GM21723 (cell line): ENCODE measurements around the gene IL22.

Experiments used
- ATAC-seq: cut with Tn5 transposase; IDR thresholded peaks from one replicate; pipeline ENCODE4 v1.9.1; 2021; ENCODE audit warnings: mild to moderate bottlenecking, moderate library complexity; ENCODE audit not compliant: unreplicated experiment

IL22 gene

GRCh38 chr12:68264857-68265256 is 11.5 kb upstream of the IL22 start:
- ATAC-seq, result no peak

- no peak for ATAC-seq
Measured at GRCh38 chr12:68264158-68264855, 10.9 kb upstream of the IL22 start.

- no peak for ATAC-seq
Measured at GRCh38 chr12:68263366-68263765, 10.0 kb upstream of the IL22 start.

- no peak for ATAC-seq
Measured at GRCh38 chr12:68261896-68262295, 8.5 kb upstream of the IL22 start.

- ATAC-seq, result no peak
Measured at GRCh38 chr12:68260153-68260552, 6.7 kb upstream of the IL22 start.

GRCh38 chr12:68259318-68259940 is 6.0 kb upstream of the IL22 start:
- no peak for ATAC-seq

- no peak for ATAC-seq
Measured at GRCh38 chr12:68252077-68252476, 1.3 kb downstream of the IL22 start.

- ATAC-seq, result no peak
Measured at GRCh38 chr12:68250454-68250853, 3.0 kb downstream of the IL22 start.

- ATAC-seq, result no peak
Measured at GRCh38 chr12:68247785-68248184, 5.6 kb downstream of the IL22 start.

- ATAC-seq, result no peak
Measured at GRCh38 chr12:68246350-68246749, 7.1 kb downstream of the IL22 start.

GRCh38 chr12:68245180-68246021 is 8.0 kb downstream of the IL22 start:
- ATAC-seq, result no peak

GRCh38 chr12:68242777-68243176 is 10.6 kb downstream of the IL22 start:
- no peak for ATAC-seq

GRCh38 chr12:68240975-68241374 is 12.4 kb downstream of the IL22 start:
- peak; percentile 90 for ATAC-seq

GRCh38 chr12:68240079-68240478 is 13.3 kb downstream of the IL22 start:
- ATAC-seq, result no peak

GRCh38 chr12:68239309-68239982 is 14.0 kb downstream of the IL22 start:
- ATAC-seq, result no peak

- ATAC-seq, result no peak
Measured at GRCh38 chr12:68237619-68238018, 15.8 kb downstream of the IL22 start.

- ATAC-seq, result no peak
Measured at GRCh38 chr12:68237078-68237477, 16.3 kb downstream of the IL22 start.

GRCh38 chr12:68236421-68237059 is 16.9 kb downstream of the IL22 start:
- ATAC-seq, result peak; percentile 74

- no peak for ATAC-seq
Measured at GRCh38 chr12:68235576-68235975, 17.8 kb downstream of the IL22 start.

- ATAC-seq, result no peak
Measured at GRCh38 chr12:68234140-68234539, 19.3 kb downstream of the IL22 start.

- no peak for ATAC-seq
Measured at GRCh38 chr12:68233498-68233897, 19.9 kb downstream of the IL22 start.
